H1 (cell line): ENCODE measurements around the gene NCOA5. TPM values are rescaled to one million over a fixed set of nuclear protein-coding genes. Genes with fewer than 3 reads are reported as not detected.

Experiments
- CTCF ChIA-PET: fragments of 300-600 bp; sonication (Branson Sonifier 250); formaldehyde crosslinking; loops from one replicate; lab custom pipeline; 2021; ENCODE audit not compliant: partially characterized antibody; lab: Charles Lee
- POLR2A ChIA-PET: fragments of 300-600 bp; sonication (Branson Sonifier 250); formaldehyde crosslinking; loops from one replicate; lab custom pipeline; 2021; ENCODE audit warnings: inconsistent platforms; ENCODE audit not compliant: partially characterized antibody; lab: Charles Lee
- DNase-seq, 2 experiments: peaks; one replicate each; pipeline versions ENCODE4 v3.0.0 to v3.0.0-alpha.2; 2010 to 2022; ENCODE audit warnings: low spot score in 2 of 2, low read depth in 1 of 2, mixed read lengths in 1 of 2
- FAIRE-seq: peaks from 2 replicates; lab custom pipeline; 2011; peaks lifted over from hg19 to GRCh38; lab: Jason Lieb, UNC
- H2AFZ ChIP-seq: 2 replicates; pipeline ENCODE4 v1.8.1; 2012; ENCODE audit warnings: low read length, inconsistent platforms
- H2AK5ac ChIP-seq: 2 replicates; pipeline ENCODE4 v1.6.1; 2013; ENCODE audit warnings: low read depth, low read length
- H2BK120ac ChIP-seq: replicated peaks from 2 replicates; pipeline ENCODE3; 2013; ENCODE audit warnings: low read depth, low read length, inconsistent platforms
- H2BK12ac ChIP-seq: 2 replicates; pipeline ENCODE4 v1.6.1; 2013; ENCODE audit warnings: low read depth, low read length
- H2BK15ac ChIP-seq: 2 replicates; pipeline ENCODE4 v1.6.1; 2013; ENCODE audit warnings: low read length
- H2BK20ac ChIP-seq: 2 replicates; pipeline ENCODE4 v1.6.1; 2013; ENCODE audit warnings: low read length
- H2BK5ac ChIP-seq: 2 replicates; pipeline ENCODE4 v1.6.1; 2013; ENCODE audit warnings: low read depth, low read length
- H3K14ac ChIP-seq: 2 replicates; pipeline ENCODE4 v1.6.1; 2013; ENCODE audit warnings: inconsistent platforms; ENCODE audit not compliant: insufficient read length
- H3K18ac ChIP-seq: 2 replicates; pipeline ENCODE4 v1.6.1; 2013; ENCODE audit warnings: low read length; ENCODE audit errors: extremely low read depth
- H3K23ac ChIP-seq: 2 replicates; pipeline ENCODE4 v1.6.1; 2013; ENCODE audit warnings: inconsistent platforms; ENCODE audit not compliant: insufficient read length
- H3K23me2 ChIP-seq: 2 replicates; pipeline ENCODE4 v1.6.1; 2013; ENCODE audit warnings: low read depth, low read length
- H3K27ac ChIP-seq: 2 replicates; pipeline ENCODE4 v1.6.1; 2011; ENCODE audit warnings: low read depth, low read length, inconsistent platforms
- H3K27me3 ChIP-seq, 4 experiments: replicated peaks in 1 of 4; 1 replicate in 1 of 4; 2 replicates in 3 of 4; pipeline versions ENCODE4 v1.6.1 to v1.8.1; 2011 to 2013; ENCODE audit warnings: low read length in 3 of 4, mild to moderate bottlenecking in 3 of 4, inconsistent platforms in 2 of 4, mixed read lengths in 2 of 4, moderate library complexity in 1 of 4; ENCODE audit not compliant: control insufficient read depth in 3 of 4, insufficient read depth in 3 of 4; ENCODE audit errors: extremely low read depth in 1 of 4
- H3K36me3 ChIP-seq, 4 experiments: 2 replicates each; pipeline versions ENCODE4 v1.6.1 to v1.8.1; 2011 to 2013; ENCODE audit warnings: mild to moderate bottlenecking in 4 of 4, low read length in 3 of 4, moderate library complexity in 2 of 4, control low read depth in 1 of 4, inconsistent platforms in 1 of 4; ENCODE audit not compliant: insufficient read depth in 4 of 4, control insufficient read depth in 2 of 4
- H3K4ac ChIP-seq: replicated peaks from 2 replicates; pipeline ENCODE3; 2013; ENCODE audit warnings: low read length, low read depth, mixed read lengths, inconsistent platforms; ENCODE audit not compliant: insufficient read length
- H3K4me1 ChIP-seq, 4 experiments: replicated peaks in 1 of 4; 1 replicate in 1 of 4; 2 replicates in 3 of 4; pipeline versions ENCODE4 v1.6.1 to v1.8.1; 2011 to 2013; ENCODE audit warnings: low read length in 3 of 4, inconsistent platforms in 2 of 4, mixed read lengths in 1 of 4; ENCODE audit not compliant: insufficient read depth in 4 of 4, control insufficient read depth in 3 of 4
- H3K4me2 ChIP-seq, 2 experiments: 2 replicates each; pipeline versions ENCODE4 v1.6.1 to v1.8.1; 2011 to 2013; ENCODE audit warnings: low read depth in 2 of 2, low read length in 2 of 2, control low read depth in 1 of 2, inconsistent platforms in 1 of 2, mild to moderate bottlenecking in 1 of 2; ENCODE audit not compliant: insufficient read depth in 1 of 2
- H3K4me3 ChIP-seq, 4 experiments: fragments of 200-600, 300-600 bp in 1 of 4; sonication (generic), shearing (Covaris generic), sonication (Bioruptor Twin) in 1 of 4; 2 replicates each; pipeline versions ENCODE4 v1.5.1 to v1.8.1; 2011 to 2016; ENCODE audit warnings: low read length in 4 of 4, low read depth in 3 of 4, control low read depth in 2 of 4, inconsistent platforms in 2 of 4, mild to moderate bottlenecking in 2 of 4, mixed read lengths in 1 of 4, moderate library complexity in 1 of 4; ENCODE audit not compliant: insufficient read depth in 2 of 4; ENCODE audit errors: extremely low read depth in 1 of 4
- H3K56ac ChIP-seq: replicated peaks from 2 replicates; pipeline ENCODE3; 2013; ENCODE audit warnings: low read depth, mild to moderate bottlenecking, mixed read lengths, low read length, inconsistent platforms; ENCODE audit not compliant: insufficient read length
- H3K79me1 ChIP-seq: 2 replicates; pipeline ENCODE4 v1.6.1; 2013; ENCODE audit warnings: low read depth, low read length, control low read depth
- H3K79me2 ChIP-seq, 2 experiments: 2 replicates each; pipeline versions ENCODE4 v1.6.1 to v1.8.1; 2012 to 2013; ENCODE audit warnings: low read length in 2 of 2, mild to moderate bottlenecking in 2 of 2, inconsistent platforms in 1 of 2; ENCODE audit not compliant: insufficient read depth in 2 of 2, control insufficient read depth in 1 of 2
- H3K9ac ChIP-seq, 4 experiments: replicated peaks in 1 of 4; 1 replicate in 1 of 4; 2 replicates in 3 of 4; pipeline versions ENCODE4 v1.6.1 to v1.8.1; 2011 to 2013; ENCODE audit warnings: low read depth in 3 of 4, low read length in 3 of 4, control low read depth in 2 of 4, mild to moderate bottlenecking in 2 of 4, moderate library complexity in 2 of 4, inconsistent platforms in 1 of 4; ENCODE audit errors: extremely low read depth in 1 of 4
- H3K9me3 ChIP-seq, 2 experiments: 2 replicates each; pipeline versions ENCODE4 v1.6.1 to v1.8.1; 2012 to 2013; ENCODE audit warnings: mild to moderate bottlenecking in 2 of 2, moderate library complexity in 2 of 2, control low read depth in 1 of 2, inconsistent platforms in 1 of 2, low read depth in 1 of 2, low read length in 1 of 2, mixed read lengths in 1 of 2; ENCODE audit not compliant: insufficient read depth in 2 of 2
- H4K20me1 ChIP-seq, 2 experiments: replicated peaks in 1 of 2; 2 replicates each; pipeline versions ENCODE3 to v1.8.1; 2011 to 2013; ENCODE audit warnings: inconsistent platforms in 2 of 2, low read length in 2 of 2, mild to moderate bottlenecking in 1 of 2; ENCODE audit not compliant: insufficient read depth in 2 of 2, control insufficient read depth in 1 of 2
- H4K5ac ChIP-seq: 2 replicates; pipeline ENCODE4 v1.6.1; 2013; ENCODE audit warnings: low read length, low read depth, mixed read lengths, inconsistent platforms; ENCODE audit not compliant: insufficient read length
- H4K8ac ChIP-seq: 2 replicates; pipeline ENCODE4 v1.8.0; 2013; ENCODE audit warnings: mild to moderate bottlenecking, moderate library complexity, low read length, inconsistent platforms; ENCODE audit not compliant: insufficient read depth; ENCODE audit errors: extremely low read depth
- H4K91ac ChIP-seq: replicated peaks from 2 replicates; pipeline ENCODE3; 2013; ENCODE audit warnings: low read length, mixed read lengths, inconsistent platforms; ENCODE audit not compliant: insufficient read length
- BACH1 ChIP-seq: IDR thresholded peaks from 2 replicates; pipeline ENCODE4 v1.6.1; 2012; ENCODE audit warnings: low read length, improper control_type of control experiment
- CBX5 ChIP-seq: fragments of 300-800, 300-1000 bp; sonication (generic); IDR thresholded peaks from 2 replicates; pipeline ENCODE4 v1.7.1; 2016; ENCODE audit warnings: antibody characterized with exemption, low read length, low read depth
- CEBPB ChIP-seq: IDR thresholded peaks from 2 replicates; pipeline ENCODE4 v1.6.1; 2012; ENCODE audit warnings: low read depth, low read length
- CHD1 ChIP-seq: IDR thresholded peaks from 2 replicates; pipeline ENCODE4 v1.6.1; 2012; ENCODE audit warnings: low read depth, low read length, improper control_type of control experiment
- HDAC2 ChIP-seq, 2 experiments: fragments of 300-600 bp in 1 of 2; sonication (generic) in 1 of 2; IDR thresholded peaks; 2 replicates each; pipeline ENCODE4 v1.6.1; 2011 to 2012; ENCODE audit warnings: low read depth in 2 of 2, low read length in 2 of 2, mild to moderate bottlenecking in 2 of 2, moderate library complexity in 2 of 2, borderline replicate concordance in 1 of 2, inconsistent platforms in 1 of 2
- RFX5 ChIP-seq: IDR thresholded peaks from 2 replicates; pipeline ENCODE4 v1.6.1; 2011; ENCODE audit warnings: low read depth, low read length, improper control_type of control experiment, borderline replicate concordance
- SIN3A ChIP-seq, 2 experiments: IDR thresholded peaks in 1 of 2; conservative IDR thresholded peaks in 1 of 2; 2 replicates each; pipeline ENCODE4 v1.6.1; 2011 to 2012; ENCODE audit warnings: low read length in 2 of 2, improper control_type of control experiment in 1 of 2, low read depth in 1 of 2, mild to moderate bottlenecking in 1 of 2
- TBP ChIP-seq: IDR thresholded peaks from 2 replicates; pipeline ENCODE4 v1.6.1; 2011; ENCODE audit warnings: low read depth, low read length, improper control_type of control experiment
- TEAD4 ChIP-seq: IDR thresholded peaks from 2 replicates; pipeline ENCODE4 v1.6.1; 2012; ENCODE audit warnings: low read depth, low read length, inconsistent platforms, mixed read lengths
- WGBS, 2 experiments: shearing (Covaris generic) in 1 of 2; methylation state at CpG; one replicate each; pipeline versions ENCODE4 v1.1.6 to v1.1.7; 2013 to 2015; ENCODE audit warnings: low lambda C conversion rate in 2 of 2, mixed read lengths in 2 of 2, inconsistent platforms in 1 of 2, low coverage in 1 of 2, missing lambda C conversion rate in 1 of 2; ENCODE audit not compliant: insufficient replicate concordance in 2 of 2, insufficient coverage in 1 of 2, insufficient read length in 1 of 2; ENCODE audit errors: extremely low coverage in 1 of 2, missing lambda C conversion rate in 1 of 2; 5-methylcytosine and 5-hydroxymethylcytosine counted together
- polyA plus RNA-seq, 7 experiments: library from polyadenylated mRNA; depleted of rRNA in 3 of 7; stranded (reverse) in 5 of 7; unstranded in 2 of 7; fragments of >200 nt in 5 of 7; fragments of 200-250 nt in 2 of 7; gene quantifications; 1 replicate in 5 of 7; 2 replicates in 1 of 7; 4 replicates in 1 of 7; pipeline versions ENCODE4 v1.2.1 to v1.2.3, GENCODE V29; 2011 to 2013; ENCODE audit warnings: missing spikeins in 2 of 7, mixed read lengths in 2 of 7
- total RNA-seq: library from RNA; stranded (reverse); fragmentation: NEBNext Ultra II Directional; extraction: Animal tissue kit (Norgen Biotek cat#: 25700); gene quantifications from 2 replicates; pipeline ENCODE4 v1.2.1, GENCODE V29; 2021
- TF ChIP-seq, protein P1 (sequence below), 3 experiments: IDR thresholded peaks; 1 replicate in 2 of 3; 2 replicates in 1 of 3; pipeline versions ENCODE4 v1.5.1 to v1.6.1; 2011; ENCODE audit warnings: low read length in 3 of 3, mild to moderate bottlenecking in 3 of 3, inconsistent platforms in 2 of 3, low read depth in 1 of 3, moderate library complexity in 1 of 3; ENCODE audit not compliant: insufficient read depth in 1 of 3; ENCODE audit errors: control extremely low read depth in 1 of 3

NCOA5 gene
- total and polyA plus RNA-seq, 2 of the 8 experiments (the other 6 are each of a cell fraction or from before 2014, with no cell fraction given) = 20.4 to 29.0 TPM

DNA sequence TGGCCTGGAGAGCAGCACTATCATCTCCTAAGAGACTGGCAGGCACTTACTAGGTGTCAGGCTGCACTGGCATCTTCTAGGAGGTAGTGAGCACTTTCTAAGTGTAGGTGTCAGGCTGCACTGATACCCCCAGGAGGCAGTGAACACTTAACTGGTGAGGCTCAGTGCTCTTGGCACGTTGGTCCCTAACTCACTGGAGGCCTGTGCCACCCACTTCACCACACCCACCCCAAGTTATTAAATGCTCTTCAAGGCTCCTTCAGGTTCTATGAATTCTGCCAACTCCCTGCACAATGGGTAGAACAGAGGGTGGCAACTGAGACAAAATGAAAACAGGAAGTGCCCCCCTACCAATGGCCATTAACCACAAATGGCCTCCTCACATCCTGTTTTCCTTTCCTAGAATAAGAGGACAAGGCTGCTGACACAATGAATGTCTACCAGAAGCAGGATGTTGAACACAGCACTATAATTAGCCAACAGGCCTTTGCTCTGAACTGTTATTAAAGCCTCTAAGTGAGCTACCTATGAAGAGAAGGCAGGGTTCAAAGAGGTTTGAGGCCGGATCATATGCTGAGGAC, 29.4 kb downstream of the NCOA5 start:
- WGBS, 2 experiments = 87% methylated on average over 2 of the region's 2 CpGs; no CpG with 5 or more reads in 1 of the 2 experiments
- Histone ChIP-seq H3K9ac (no peak overlapping the region), H4K8ac (no peak overlapping the region), H2AFZ (no peak overlapping the region), H3K36me3 (peaks cover 27 to 37% (median 32%) of the 10 kb centered on the region in 4 experiments; a peak in 7 of 8 replicates), H3K27me3 (peaks cover 4 to 37% (median 30%) of the 10 kb centered on the region in 4 experiments), H3K9me3 (no peaks in the 10 kb centered on the region), H4K91ac (no peak overlapping the region), H2BK20ac (no peak overlapping the region), H3K27ac (no peak overlapping the region), H3K23ac (no peak overlapping the region), H2BK15ac (no peak overlapping the region), H3K4me1 (peaks cover 0 to 14% (median 12%) of the 10 kb centered on the region in 4 experiments; a peak in 6 of 7 replicates), H4K20me1 (peaks cover 11 to 26% of the 10 kb centered on the region in 2 experiments), H2BK12ac (no peak overlapping the region), H4K5ac (no peak overlapping the region), H3K4ac (no peak overlapping the region), H3K14ac (no peak overlapping the region), H3K79me1 (no peaks in the 10 kb centered on the region), H2BK120ac (no peak overlapping the region), H3K79me2 (no peaks in the 10 kb centered on the region), H3K4me2 (no peak overlapping the region), H3K56ac (no peak overlapping the region), H2BK5ac (no peak overlapping the region), H2AK5ac (no peak overlapping the region), H3K4me3 (no peak overlapping the region), H3K18ac (no peak overlapping the region), H3K23me2 (peaks cover 10% of the 10 kb centered on the region; the same call in 1 of the 2 replicates)
- ChIA-PET CTCF (interaction anchor here (1.3 to 3.1 kb wide), 5 partner anchors 17 to 48 kb away, joined by 3 to 15 read pairs (median 7); no protein-coding TSS in a partner anchor), POLR2A (interaction anchor here (1.1 kb wide), 1 partner anchor 9 kb away, joined by 4 read pairs; no protein-coding TSS in a partner anchor)
- FAIRE-seq = no peak
- peak in 1 of 2 experiments; percentile 36 for DNase-seq
- TF ChIP-seq CEBPB (no peak), TEAD4 (no peak), RFX5 (no peak), BACH1 (no peak), HDAC2 (IDR thresholded peaks at IDR 0.05; ENCODE audit: borderline replicate concordance in 1 of 2, low read depth in 2 of 2, low read length in 2 of 2) (no peak), TBP (no peak), CBX5 (no peak), CHD1 (no peak), SIN3A (conservative IDR thresholded peaks at IDR 0.05 in 1 of 2, IDR thresholded peaks at IDR 0.05 in 1 of 2; ENCODE audit: low read depth in 1 of 2, low read length in 2 of 2) (no peak)
- TF ChIP-seq, protein P1, sequence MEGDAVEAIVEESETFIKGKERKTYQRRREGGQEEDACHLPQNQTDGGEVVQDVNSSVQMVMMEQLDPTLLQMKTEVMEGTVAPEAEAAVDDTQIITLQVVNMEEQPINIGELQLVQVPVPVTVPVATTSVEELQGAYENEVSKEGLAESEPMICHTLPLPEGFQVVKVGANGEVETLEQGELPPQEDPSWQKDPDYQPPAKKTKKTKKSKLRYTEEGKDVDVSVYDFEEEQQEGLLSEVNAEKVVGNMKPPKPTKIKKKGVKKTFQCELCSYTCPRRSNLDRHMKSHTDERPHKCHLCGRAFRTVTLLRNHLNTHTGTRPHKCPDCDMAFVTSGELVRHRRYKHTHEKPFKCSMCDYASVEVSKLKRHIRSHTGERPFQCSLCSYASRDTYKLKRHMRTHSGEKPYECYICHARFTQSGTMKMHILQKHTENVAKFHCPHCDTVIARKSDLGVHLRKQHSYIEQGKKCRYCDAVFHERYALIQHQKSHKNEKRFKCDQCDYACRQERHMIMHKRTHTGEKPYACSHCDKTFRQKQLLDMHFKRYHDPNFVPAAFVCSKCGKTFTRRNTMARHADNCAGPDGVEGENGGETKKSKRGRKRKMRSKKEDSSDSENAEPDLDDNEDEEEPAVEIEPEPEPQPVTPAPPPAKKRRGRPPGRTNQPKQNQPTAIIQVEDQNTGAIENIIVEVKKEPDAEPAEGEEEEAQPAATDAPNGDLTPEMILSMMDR (IDR thresholded peaks at IDR 0.05; ENCODE audit: control extremely low read depth in 1 of 3, insufficient read depth in 1 of 3, low read depth in 1 of 3, low read length in 3 of 3) = no peak
